ENCODE data around the gene NRBP1. TPM values are rescaled to one million over a fixed set of nuclear protein-coding genes. Genes with fewer than 3 reads are reported as not detected.

The NRBP1 gene
- total and polyA plus RNA-seq, 2 of the 4 experiments (the other 2 are of a cell fraction): 120 to 155 TPM

DNA sequence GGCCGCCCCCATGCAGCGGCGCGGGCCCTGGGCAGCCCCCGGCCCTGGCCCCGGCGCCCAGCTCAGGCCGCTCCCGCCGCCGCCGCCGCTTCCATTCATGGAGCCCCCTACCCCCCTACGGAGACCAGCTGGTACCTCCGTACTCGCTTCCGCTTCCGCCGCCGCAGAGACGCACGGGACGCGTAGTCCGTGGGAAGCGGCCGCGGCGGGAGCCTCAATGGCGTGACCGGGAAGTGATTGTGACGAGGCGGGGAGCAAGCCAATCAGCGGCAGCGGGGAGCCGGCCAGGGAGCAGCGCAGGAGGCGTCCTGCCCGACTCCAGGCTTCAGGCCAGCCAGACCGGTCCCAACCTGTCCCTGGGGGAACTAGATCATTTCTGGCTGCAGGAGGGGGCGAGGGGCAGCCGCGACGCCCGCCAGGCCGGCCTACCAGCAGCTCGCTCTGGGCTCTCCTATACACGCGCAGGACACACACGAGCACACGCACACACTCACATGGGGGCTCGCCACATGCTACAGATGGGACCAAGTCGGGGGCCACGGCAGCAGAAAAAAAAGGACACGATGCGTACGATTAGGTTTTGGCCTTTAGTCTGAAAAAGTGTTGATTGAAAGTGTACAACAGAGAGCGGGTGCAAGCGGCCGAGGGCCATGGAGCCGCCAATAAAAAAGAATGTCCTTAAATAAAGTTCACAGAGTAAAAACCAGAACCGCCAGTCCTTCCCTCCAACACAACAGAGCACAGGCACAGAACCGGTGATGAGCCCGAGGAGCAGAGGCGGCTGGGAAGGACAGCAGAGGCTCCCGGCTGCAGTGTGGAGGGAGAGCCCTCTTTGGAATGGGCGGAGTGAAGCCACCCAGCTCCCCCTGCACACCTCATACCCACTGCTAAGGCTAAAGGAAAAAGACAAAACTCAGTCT lies 47.5 kb upstream of the NRBP1 start, which contains the start of gene ZNF513:
TSS of gene ZNF513 (minus strand) at position 109 of the 920 bp plus-strand sequence. CDS start 208 bp downstream, outside the sequence.
- Histone ChIP-seq H3K27ac (ENCODE audit: insufficient read depth, low read length) (peak within 1 kb of the TSS; percentile 94), H3K9ac (ENCODE audit: low read depth, low read length) (peak within 1 kb of the TSS; percentile 87), H3K56ac (ENCODE audit: extremely low read depth, insufficient read depth, low read length) (peak within 1 kb of the TSS; percentile 73; the same call in 1 of the 2 replicates), H3K18ac (ENCODE audit: low read depth, low read length) (peak within 1 kb of the TSS; percentile 68; the same call in 1 of the 2 replicates), H3K23ac (ENCODE audit: low read depth, low read length) (peak within 1 kb of the TSS; percentile 94), H4K91ac (ENCODE audit: insufficient read depth, low read depth, low read length) (peak within 1 kb of the TSS; percentile 77), H3K4me1 (ENCODE audit: control insufficient read depth, insufficient read depth, low read length) (peaks cover 6% of the 10 kb centered on the region), H3K36me3 (ENCODE audit: control insufficient read depth, insufficient read depth, low read length) (peaks cover 59% of the 10 kb centered on the region), H3K79me1 (ENCODE audit: low read depth in 1 of 2, low read length in 2 of 2) (peaks cover 15 to 43% of the 10 kb centered on the region in 2 experiments), H3K4me2 (ENCODE audit: low read depth, low read length) (peak within 1 kb of the TSS; percentile 94), H3K9me3 (ENCODE audit: control insufficient read depth, insufficient read depth, low read length) (no peaks in the 10 kb centered on the region), H2BK5ac (ENCODE audit: low read depth, low read length, poor library complexity, severe bottlenecking) (peak within 1 kb of the TSS; percentile 83), H2AFZ (replicated peaks; ENCODE audit: low read length, poor library complexity) (peak within 1 kb of the TSS; percentile 95), H2BK20ac (ENCODE audit: low read depth, low read length) (no peak within 1 kb of the TSS), H3K9me1 (ENCODE audit: insufficient read depth, low read length) (0 out of 2 replicates have a peak, but pooled peaks cover 3% of the 10 kb centered on the region), H2BK15ac (ENCODE audit: low read depth, low read length) (0 out of 3 replicates have a peak within 1 kb of the TSS, but pooled peaks have one; percentile 48), H2AK5ac (ENCODE audit: low read depth, low read length) (peak within 1 kb of the TSS; percentile 89), H2AK9ac (replicated peaks; ENCODE audit: low read depth, low read length, poor library complexity) (peak within 1 kb of the TSS; percentile 99), H3K4ac (ENCODE audit: low read depth, low read length) (peak within 1 kb of the TSS; percentile 93), H4K8ac (ENCODE audit: low read depth in 2 of 2, low read length in 2 of 2) (peak within 1 kb of the TSS; percentile 96 to 97), H3K14ac (replicated peaks; ENCODE audit: low read depth, low read length) (peak within 1 kb of the TSS; percentile 93), H2BK120ac (ENCODE audit: low read depth, low read length) (peak within 1 kb of the TSS; percentile 45; the same call in 1 of the 2 replicates), H4K20me1 (ENCODE audit: insufficient read depth, low read length) (peaks cover 17% of the 10 kb centered on the region; the same call in 1 of the 2 replicates), H4K5ac (ENCODE audit: low read depth, low read length) (peak within 1 kb of the TSS; percentile 96), H3K4me3 (ENCODE audit: insufficient read depth, low read depth, low read length) (peak within 1 kb of the TSS; percentile 81), H3K27me3 (ENCODE audit: control insufficient read depth, insufficient read depth, low read length) (no peaks in the 10 kb centered on the region)
- ChIA-PET CTCF (interaction anchor here (0.5 kb wide), 1 partner anchor 16 kb away, joined by 6 read pairs; no protein-coding TSS in a partner anchor), POLR2A (ENCODE audit: unreplicated experiment) (interaction anchor here (1.9 kb wide), 1 partner anchor 24 kb away, joined by 5 read pairs; the partner anchor contains the start of gene GTF3C2)
- peak; percentile 83 for ATAC-seq (ENCODE audit: low read depth)
- no TSS peak for BruUV-seq (replicated peaks)
- in situ Hi-C loops (cut with MboI; ENCODE audit: low sequenced_read_pairs): no loop called here
- 0% methylated on average over 16 of the region's 67 CpGs; no CpG with 5 or more reads in 1 of the 2 experiments for WGBS, 2 experiments (ENCODE audit: extremely low coverage in 2 of 2, insufficient read length in 1 of 2)
- peak; percentile 93 for DNase-seq
- dilution Hi-C loops (cut with HindIII; ENCODE audit: low sequenced_read_pairs, unreplicated experiment): no loop called here
- TF ChIP-seq FOS (IDR thresholded peaks at IDR 0.05; ENCODE audit: low read depth, low read length): no peak
- TF ChIP-seq CEBPB (IDR thresholded peaks at IDR 0.05; ENCODE audit: low read depth, low read length): no peak
- TF ChIP-seq, protein P1, sequence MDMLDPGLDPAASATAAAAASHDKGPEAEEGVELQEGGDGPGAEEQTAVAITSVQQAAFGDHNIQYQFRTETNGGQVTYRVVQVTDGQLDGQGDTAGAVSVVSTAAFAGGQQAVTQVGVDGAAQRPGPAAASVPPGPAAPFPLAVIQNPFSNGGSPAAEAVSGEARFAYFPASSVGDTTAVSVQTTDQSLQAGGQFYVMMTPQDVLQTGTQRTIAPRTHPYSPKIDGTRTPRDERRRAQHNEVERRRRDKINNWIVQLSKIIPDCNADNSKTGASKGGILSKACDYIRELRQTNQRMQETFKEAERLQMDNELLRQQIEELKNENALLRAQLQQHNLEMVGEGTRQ (IDR thresholded peaks at IDR 0.05; ENCODE audit: low read depth, low read length): peak; percentile 35; the same call in 1 of the 2 replicates
- TF ChIP-seq BHLHE40 (IDR thresholded peaks at IDR 0.05; ENCODE audit: low read depth, low read length): peak; percentile 89
- peak; percentile 3; the same call in 1 of the 2 replicates for TF ChIP-seq RFX5 (IDR thresholded peaks at IDR 0.05; ENCODE audit: low read depth, low read length)
- peak; percentile 43; the same call in 1 of the 2 replicates for TF ChIP-seq MAZ (IDR thresholded peaks at IDR 0.05; ENCODE audit: borderline replicate concordance, low read depth, low read length)
- peak; percentile 46; the same call in 1 of the 2 replicates for TF ChIP-seq POLR2A (IDR thresholded peaks at IDR 0.05; ENCODE audit: low read depth, low read length)
- no peak for TF ChIP-seq NFE2L2 (IDR thresholded peaks at IDR 0.05; ENCODE audit: low read depth, low read length)
- no peak for TF ChIP-seq MAFK (IDR thresholded peaks at IDR 0.05; ENCODE audit: low read depth, low read length)
- intact Hi-C loops (cut with micrococcal nuclease): no loop called here

All from IMR-90 (cell line).